Renal pelvis (tissue), 12 donors: ENCODE measurements around the gene OR5M8. TPM values are rescaled to one million over a fixed set of nuclear protein-coding genes. Genes with fewer than 3 reads are reported as not detected.

Experiments
- DNase-seq: peaks from one replicate; pipeline ENCODE4 v3.0.0-alpha.2; 2013
- long read RNA-seq, 16 experiments: transcript quantifications; one replicate each; lab custom pipeline, GENCODE V29; 2026
- polyA plus RNA-seq, 3 donors: library from polyadenylated mRNA; unstranded; fragments of 120-200 nt; gene quantifications; one replicate each; pipeline ENCODE4 v1.2.1, GENCODE V29; 2013; ENCODE audit not compliant: insufficient read length in 3 of 3

Gene OR5M8
- not detected for polyA plus RNA-seq
- long read RNA-seq, donor 1, result 0 reads
- long read RNA-seq, donor 2, result 0 reads
- long read RNA-seq, donor 3, result 0 reads
- long read RNA-seq, donor 4, result 0 reads
- long read RNA-seq, donor 5, result 0 reads
- long read RNA-seq, donor 6, result 0 reads
- long read RNA-seq, donor 7, result 0 reads
- long read RNA-seq, donor 8, result 0 reads
- long read RNA-seq, donor 9, result 0 reads
- long read RNA-seq, donor 10, result 0 reads
- long read RNA-seq, donor 11, result 0 reads
- long read RNA-seq, donor 12, result 0 reads
- long read RNA-seq, donor 13, result 0 reads
- long read RNA-seq, donor 14, result 0 reads
- long read RNA-seq, donor 15, result 0 reads
- long read RNA-seq, donor 16, result 0 reads

GRCh38 chr11:56491270-56491669 lies at the start of gene OR5M8:
Gene OR5M8, minus strand, starts transcription at chr11:56491370. Its CDS starts 0 bp downstream, at chr11:56491370.
- DNase-seq, result no peak

DNA sequence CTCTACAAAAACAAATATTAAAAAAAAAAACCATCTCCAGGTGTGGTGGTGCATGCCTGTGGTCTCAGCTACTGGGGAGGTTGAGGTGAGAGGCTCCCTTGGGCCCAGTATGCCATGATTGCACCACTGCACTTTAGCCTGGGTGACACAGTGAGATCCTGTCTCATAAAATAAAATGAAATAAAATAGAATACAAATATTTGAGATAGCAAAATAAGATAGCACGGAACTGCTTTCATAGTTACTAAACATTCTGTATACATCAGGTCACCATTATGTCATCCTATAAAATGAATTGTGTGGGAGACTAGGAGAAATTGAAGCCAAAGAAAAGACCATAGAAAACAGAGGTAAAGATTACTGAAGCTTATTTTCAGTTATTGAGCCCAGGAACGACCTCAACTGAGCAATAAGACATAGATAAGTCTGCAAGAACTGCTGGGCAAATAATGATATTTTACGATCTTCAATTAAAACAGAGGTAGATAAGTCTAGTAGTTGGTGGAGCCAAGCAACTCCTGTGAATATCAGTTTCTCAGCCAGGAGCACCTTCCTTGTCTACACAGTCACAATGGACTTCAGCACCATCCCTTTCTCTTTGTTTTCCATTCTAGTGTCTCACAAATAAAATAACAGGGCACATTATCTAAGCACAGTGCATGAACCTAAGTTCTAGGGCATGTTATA lies 42.0 kb upstream of the OR5M8 start:
- DNase-seq, result no peak

- no peak for DNase-seq
Observed at GRCh38 chr11:56531856-56532255, 40.7 kb upstream of the OR5M8 start.

DNA sequence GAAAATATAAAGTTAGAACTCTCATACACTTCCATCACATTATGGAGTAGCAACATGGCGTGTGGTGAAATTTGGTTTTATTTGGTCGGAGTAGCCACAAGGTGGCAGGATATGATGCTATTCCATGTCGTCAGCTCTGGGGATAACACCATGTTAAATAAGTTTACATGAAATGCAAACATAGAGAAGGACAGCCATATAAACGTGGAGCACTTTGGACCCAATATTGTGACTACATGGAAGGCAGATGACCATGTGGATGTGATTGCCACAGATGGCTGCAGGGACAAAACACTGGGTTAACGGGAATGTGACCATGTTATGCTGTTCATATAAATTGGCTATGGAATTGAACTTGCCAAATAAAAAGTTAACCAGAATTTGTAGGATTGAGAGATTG lies 30.8 kb upstream of the OR5M8 start:
- no peak for DNase-seq

- DNase-seq, result no peak
Observed at GRCh38 chr11:56513280-56513679, 22.1 kb upstream of the OR5M8 start.

- no peak for DNase-seq
Observed at GRCh38 chr11:56509439-56509838, 18.3 kb upstream of the OR5M8 start.

GRCh38 chr11:56497010-56497409 lies 5.8 kb upstream of the OR5M8 start:
- DNase-seq, result no peak

GRCh38 chr11:56495117-56495516 lies 3.9 kb upstream of the OR5M8 start:
- no peak for DNase-seq

DNA sequence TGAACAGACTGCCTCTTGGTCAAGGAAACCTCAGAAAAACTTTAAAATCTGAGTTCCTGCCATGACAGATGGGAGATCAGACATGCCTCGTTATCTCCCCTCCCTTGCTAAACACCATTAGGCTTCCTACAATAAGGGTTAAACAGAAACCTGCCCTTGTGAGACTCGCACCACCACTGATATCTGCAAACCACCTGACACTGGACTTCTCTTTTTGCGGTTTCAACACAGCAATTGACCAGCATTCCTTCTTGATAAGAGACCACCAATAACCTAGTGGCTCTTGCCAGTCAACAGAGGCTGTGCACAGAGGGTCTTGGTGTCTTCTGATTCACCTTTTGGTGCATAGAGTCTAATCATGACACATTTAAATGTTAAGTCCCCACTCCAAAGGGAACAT lies 4.4 kb downstream of the OR5M8 start:
- no peak for DNase-seq

- DNase-seq, result no peak
Observed at GRCh38 chr11:56474729-56475235, 16.4 kb downstream of the OR5M8 start.

GRCh38 chr11:56473252-56473651 lies 17.9 kb downstream of the OR5M8 start, which contains the start of gene OR5M3:
Gene OR5M3, minus strand, starts transcription at chr11:56473352. Its CDS starts 2,855 bp downstream, at chr11:56470497.
- no peak for DNase-seq

DNA sequence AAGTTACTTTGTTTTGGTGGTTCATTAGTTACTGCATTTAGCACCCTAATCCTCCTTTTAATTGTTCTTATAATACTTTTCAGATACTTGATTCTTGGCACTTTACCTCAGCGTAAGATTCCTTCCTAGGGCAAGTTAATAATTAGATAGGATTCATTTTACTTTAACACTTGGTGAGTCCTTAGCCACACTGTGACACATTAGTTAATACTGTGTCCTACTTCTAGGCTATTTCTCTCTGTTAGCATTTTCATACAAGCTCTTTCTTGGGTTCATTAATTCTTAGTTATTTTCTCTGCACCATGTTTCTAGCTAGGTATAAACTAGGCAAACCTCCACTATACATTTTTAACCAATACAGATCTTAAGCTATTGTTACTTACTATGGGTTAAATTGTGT lies 34.1 kb downstream of the OR5M8 start:
- DNase-seq, result no peak

- DNase-seq, result no peak
Observed at GRCh38 chr11:56453521-56453920, 37.6 kb downstream of the OR5M8 start.

Other genes with a start within 250 kb of the OR5M8 start
- gene OR5T3, start 239.1 kb downstream of the OR5M8 start, polyA plus RNA-seq, result not detected
- not detected for gene OR5T1, start 217.2 kb downstream of the OR5M8 start, polyA plus RNA-seq
- not detected for gene OR8H1, start 199.1 kb downstream of the OR5M8 start, polyA plus RNA-seq
- gene OR8K3, start 176.2 kb downstream of the OR5M8 start, polyA plus RNA-seq, result not detected
- not detected for gene OR8K1, start 145.3 kb downstream of the OR5M8 start, polyA plus RNA-seq
- gene OR8J1, start 137.1 kb downstream of the OR5M8 start, polyA plus RNA-seq, result not detected
- not detected for gene OR8U1, start 115.7 kb downstream of the OR5M8 start, polyA plus RNA-seq
- not detected for gene OR5AL1, start 78.7 kb downstream of the OR5M8 start, polyA plus RNA-seq
- gene OR5M3, start 18.0 kb downstream of the OR5M8 start, polyA plus RNA-seq, result not detected
- not detected for gene OR5M11, start 51.9 kb upstream of the OR5M8 start, polyA plus RNA-seq
- gene OR5M10, start 86.4 kb upstream of the OR5M8 start, polyA plus RNA-seq, result not detected
- gene OR5M1, start 123.5 kb upstream of the OR5M8 start, polyA plus RNA-seq, result not detected
- not detected for gene OR5AP2, start 151.1 kb upstream of the OR5M8 start, polyA plus RNA-seq
- not detected for gene OR5AR1, start 172.3 kb upstream of the OR5M8 start, polyA plus RNA-seq
- gene OR9G1, start 207.7 kb upstream of the OR5M8 start, polyA plus RNA-seq, result not detected